ENCODE measurements around the gene AMBRA1.

AMBRA1 gene, protein sequence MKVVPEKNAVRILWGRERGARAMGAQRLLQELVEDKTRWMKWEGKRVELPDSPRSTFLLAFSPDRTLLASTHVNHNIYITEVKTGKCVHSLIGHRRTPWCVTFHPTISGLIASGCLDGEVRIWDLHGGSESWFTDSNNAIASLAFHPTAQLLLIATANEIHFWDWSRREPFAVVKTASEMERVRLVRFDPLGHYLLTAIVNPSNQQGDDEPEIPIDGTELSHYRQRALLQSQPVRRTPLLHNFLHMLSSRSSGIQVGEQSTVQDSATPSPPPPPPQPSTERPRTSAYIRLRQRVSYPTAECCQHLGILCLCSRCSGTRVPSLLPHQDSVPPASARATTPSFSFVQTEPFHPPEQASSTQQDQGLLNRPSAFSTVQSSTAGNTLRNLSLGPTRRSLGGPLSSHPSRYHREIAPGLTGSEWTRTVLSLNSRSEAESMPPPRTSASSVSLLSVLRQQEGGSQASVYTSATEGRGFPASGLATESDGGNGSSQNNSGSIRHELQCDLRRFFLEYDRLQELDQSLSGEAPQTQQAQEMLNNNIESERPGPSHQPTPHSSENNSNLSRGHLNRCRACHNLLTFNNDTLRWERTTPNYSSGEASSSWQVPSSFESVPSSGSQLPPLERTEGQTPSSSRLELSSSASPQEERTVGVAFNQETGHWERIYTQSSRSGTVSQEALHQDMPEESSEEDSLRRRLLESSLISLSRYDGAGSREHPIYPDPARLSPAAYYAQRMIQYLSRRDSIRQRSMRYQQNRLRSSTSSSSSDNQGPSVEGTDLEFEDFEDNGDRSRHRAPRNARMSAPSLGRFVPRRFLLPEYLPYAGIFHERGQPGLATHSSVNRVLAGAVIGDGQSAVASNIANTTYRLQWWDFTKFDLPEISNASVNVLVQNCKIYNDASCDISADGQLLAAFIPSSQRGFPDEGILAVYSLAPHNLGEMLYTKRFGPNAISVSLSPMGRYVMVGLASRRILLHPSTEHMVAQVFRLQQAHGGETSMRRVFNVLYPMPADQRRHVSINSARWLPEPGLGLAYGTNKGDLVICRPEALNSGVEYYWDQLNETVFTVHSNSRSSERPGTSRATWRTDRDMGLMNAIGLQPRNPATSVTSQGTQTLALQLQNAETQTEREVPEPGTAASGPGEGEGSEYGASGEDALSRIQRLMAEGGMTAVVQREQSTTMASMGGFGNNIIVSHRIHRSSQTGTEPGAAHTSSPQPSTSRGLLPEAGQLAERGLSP (N-terminal part only)

DNA sequence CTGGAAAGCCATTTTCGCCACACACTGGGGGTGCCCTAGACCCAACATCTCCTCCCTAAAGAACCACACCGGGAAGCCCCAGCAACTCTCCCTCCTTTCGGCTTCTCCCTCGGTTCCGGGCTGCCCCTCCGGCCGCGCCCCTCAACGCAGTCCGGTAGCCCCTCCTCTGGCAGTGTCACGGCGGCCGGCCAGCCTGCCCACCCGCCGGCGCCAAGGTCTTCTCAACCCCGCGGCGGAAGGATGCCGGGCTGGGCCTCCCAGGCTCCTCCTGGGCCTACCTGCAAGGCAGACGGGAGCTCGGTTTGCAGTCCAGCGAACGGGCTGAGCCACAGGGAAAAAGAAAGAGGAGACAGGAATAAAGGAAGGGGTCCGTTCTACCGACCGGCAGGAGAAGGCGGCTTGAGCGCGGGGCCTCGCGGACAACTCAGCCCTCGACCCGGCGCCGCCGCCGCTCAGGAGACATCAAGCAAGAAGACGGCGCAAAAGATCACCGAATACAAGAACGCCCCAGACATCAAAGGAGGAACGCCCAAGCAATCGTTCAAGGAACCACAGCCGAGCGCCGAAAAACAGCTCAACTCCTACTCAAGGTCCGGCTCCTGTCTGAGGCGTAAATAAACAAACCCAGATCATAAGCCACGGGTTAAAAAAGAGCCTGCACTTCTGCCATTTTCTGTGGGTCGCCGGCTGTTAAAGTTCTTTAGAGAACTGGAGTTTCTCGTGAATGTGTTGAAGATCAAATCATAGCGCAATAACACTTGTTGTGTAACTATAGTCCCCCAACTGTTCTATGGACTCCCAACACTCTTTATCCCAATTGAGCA lies at the start of gene AMBRA1:
AMBRA1 (minus strand) TSS at position 474 of the 824 bp plus-strand sequence. CDS start 45,643 bp downstream, outside the sequence.
- no peaks in the 10 kb centered on the region for H3K27me3 Mint-ChIP-seq
- H3K4me3 Mint-ChIP-seq = peak within 1 kb of the TSS; percentile 96
- H3K36me3 Mint-ChIP-seq = no peaks in the 10 kb centered on the region
- H3K27ac Mint-ChIP-seq = peak within 1 kb of the TSS; percentile 91
- H3K4me1 Mint-ChIP-seq = peaks cover 45% of the 10 kb centered on the region
- no peaks in the 10 kb centered on the region for H3K9me3 Mint-ChIP-seq

DNA sequence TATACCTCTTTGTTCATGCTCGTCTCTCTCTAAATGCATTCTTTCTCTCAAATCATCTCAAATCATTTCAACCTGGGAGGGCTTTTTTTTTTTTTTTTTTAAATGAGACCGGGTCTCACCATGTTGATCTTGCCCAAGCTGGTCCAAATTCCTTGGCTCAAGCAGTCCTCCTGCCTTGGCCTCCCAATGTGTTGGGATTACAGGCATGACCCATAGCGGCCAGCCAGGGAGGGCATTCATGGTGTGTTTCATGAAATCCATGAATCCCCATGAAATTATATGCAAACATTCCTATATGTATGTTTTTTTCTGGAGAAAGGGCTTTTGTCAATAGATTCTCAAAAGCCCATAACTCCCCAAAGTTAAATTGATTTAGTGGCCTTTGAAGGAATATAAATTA lies 49.7 kb upstream of the AMBRA1 start:
- peak overlapping the region; percentile 70 for H3K27ac Mint-ChIP-seq
- peaks cover 18% of the 10 kb centered on the region for H3K4me1 Mint-ChIP-seq
- H3K4me3 Mint-ChIP-seq = no peak overlapping the region
- H3K36me3 Mint-ChIP-seq = peaks cover 17% of the 10 kb centered on the region
- H3K9me3 Mint-ChIP-seq = peaks cover 4% of the 10 kb centered on the region
- H3K27me3 Mint-ChIP-seq = no peaks in the 10 kb centered on the region

DNA sequence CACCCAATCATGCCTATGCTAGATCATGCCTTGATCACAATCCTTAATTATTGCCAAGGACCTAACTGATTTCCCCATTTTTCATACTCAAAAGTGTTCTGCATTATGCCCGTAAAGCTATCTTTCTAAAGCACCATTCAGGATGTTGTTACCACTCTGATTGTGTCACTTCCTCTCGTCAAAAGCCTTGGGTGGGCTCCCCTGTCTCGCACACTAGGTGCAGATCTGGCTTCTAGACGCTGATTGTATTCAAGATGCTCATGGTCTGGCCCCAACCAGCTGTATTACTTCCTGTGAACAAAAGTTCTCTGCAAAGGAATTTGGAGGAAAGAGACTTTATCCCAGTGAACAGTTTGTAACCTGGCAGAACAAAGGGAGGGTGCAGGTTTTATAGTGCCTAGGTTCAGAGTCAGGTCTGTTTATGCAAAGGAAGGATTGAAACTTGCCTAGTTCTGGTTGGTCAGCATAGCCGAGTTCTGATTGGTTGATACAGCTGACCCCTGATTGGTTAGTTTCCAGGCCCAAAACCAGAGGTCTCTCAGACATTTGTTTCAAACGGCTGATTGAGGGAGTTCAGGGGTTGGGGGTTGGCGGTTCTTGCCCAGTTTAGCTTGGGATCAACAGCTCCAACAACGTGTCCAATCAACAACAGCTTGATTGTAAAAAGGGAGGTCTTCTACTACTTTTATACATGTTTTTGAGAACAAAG lies 49.0 kb upstream of the AMBRA1 start:
- peaks cover 19% of the 10 kb centered on the region for H3K36me3 Mint-ChIP-seq
- peaks cover 4% of the 10 kb centered on the region for H3K9me3 Mint-ChIP-seq
- peaks cover 21% of the 10 kb centered on the region for H3K4me1 Mint-ChIP-seq
- no peaks in the 10 kb centered on the region for H3K27me3 Mint-ChIP-seq
- H3K27ac Mint-ChIP-seq = no peak overlapping the region
- H3K4me3 Mint-ChIP-seq = no peak overlapping the region

DNA sequence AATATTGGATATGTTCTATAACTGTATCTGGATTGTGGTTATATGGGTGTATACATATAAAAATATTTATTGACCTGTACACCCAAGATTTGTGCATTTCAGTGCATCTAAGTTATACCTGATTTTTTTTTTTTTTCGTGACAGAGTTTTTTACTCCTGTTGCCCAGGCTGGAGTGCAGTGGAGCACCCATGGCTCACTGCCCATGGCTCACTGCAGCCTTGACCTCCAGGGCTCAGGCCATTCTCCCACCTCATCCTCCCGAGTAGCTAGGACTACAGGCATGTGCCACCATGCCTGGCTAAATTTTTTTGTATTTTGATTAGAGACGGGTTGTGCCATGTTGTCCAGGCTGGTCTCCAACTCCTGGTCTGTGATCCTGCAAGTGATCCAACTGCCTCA lies 47.8 kb upstream of the AMBRA1 start:
- Mint-ChIP-seq H3K4me3 (no peak overlapping the region), H3K27ac (no peak overlapping the region), H3K27me3 (no peaks in the 10 kb centered on the region), H3K4me1 (peaks cover 21% of the 10 kb centered on the region), H3K36me3 (peaks cover 19% of the 10 kb centered on the region), H3K9me3 (peaks cover 4% of the 10 kb centered on the region)

DNA sequence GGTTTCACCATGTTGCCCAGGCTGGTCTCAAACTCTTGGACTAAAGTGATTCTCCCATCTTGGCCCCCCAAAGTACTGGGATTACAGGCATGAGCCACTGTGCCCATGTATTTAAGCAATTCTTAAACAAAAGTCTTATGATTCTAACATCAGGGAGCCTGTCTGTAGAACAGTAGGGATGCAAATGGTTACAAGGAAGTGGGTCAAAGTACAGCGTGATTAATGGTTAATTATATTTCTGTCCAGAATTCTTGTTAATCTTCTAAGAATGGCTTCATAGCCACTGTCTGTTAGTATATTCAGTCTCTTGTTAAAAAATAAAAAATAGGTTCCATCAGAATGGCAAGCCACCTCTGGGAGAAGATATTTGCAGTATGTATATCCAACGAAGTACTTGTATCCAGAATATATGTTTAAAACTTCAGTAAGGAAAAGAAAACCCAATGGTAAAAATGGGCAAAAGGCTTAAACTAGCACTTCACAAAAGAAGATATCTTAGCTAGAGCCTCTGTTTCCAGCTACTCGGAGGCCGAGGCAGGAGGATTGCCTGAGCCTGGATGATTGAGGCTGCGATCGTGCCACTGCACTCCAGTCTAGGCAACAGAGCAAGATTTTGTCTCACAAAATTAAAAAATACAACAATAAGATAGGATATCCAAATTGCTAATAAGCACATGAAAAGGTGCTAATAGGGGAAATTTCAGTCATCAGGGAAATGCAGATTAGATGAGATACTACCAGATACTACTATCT lies 46.4 kb upstream of the AMBRA1 start:
- H3K4me3 Mint-ChIP-seq = no peak overlapping the region
- peaks cover 21% of the 10 kb centered on the region for H3K4me1 Mint-ChIP-seq
- H3K27me3 Mint-ChIP-seq = no peaks in the 10 kb centered on the region
- H3K9me3 Mint-ChIP-seq = peaks cover 4% of the 10 kb centered on the region
- no peak overlapping the region for H3K27ac Mint-ChIP-seq
- H3K36me3 Mint-ChIP-seq = peaks cover 13% of the 10 kb centered on the region

DNA sequence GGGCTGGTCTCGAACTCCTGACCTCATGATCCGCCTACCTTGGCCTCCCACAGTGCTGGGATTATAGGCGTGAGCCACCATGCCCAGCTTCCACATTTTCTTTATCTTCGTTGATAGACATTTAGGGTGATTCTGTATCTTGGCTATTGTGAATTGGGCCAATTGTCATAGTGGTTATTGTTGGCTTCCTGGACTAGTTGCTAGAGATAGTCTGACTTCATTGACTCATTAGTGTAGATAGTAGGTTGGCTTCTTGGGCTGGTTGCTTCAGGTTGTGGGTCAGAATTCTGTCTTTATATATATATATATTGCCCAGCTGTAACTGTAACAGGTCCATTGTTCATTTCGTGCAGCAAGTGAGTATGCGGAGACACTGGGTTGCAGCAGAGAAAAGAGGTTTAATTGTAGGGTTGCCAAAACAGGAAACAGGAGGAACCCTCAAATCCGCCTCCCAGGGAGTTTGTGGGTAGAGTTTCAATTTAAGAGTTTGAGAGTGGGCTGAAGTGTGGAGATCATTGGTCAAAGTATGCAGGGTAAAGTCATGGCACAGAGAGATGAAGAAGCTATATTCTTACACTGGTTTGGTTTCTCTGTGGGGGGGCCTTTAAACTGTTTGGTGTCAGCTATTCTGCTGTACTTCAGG lies 45.5 kb upstream of the AMBRA1 start:
- peaks cover 21% of the 10 kb centered on the region for H3K4me1 Mint-ChIP-seq
- H3K27me3 Mint-ChIP-seq = no peaks in the 10 kb centered on the region
- peaks cover 12% of the 10 kb centered on the region for H3K36me3 Mint-ChIP-seq
- no peak overlapping the region for H3K4me3 Mint-ChIP-seq
- peaks cover 4% of the 10 kb centered on the region for H3K9me3 Mint-ChIP-seq
- no peak overlapping the region for H3K27ac Mint-ChIP-seq

DNA sequence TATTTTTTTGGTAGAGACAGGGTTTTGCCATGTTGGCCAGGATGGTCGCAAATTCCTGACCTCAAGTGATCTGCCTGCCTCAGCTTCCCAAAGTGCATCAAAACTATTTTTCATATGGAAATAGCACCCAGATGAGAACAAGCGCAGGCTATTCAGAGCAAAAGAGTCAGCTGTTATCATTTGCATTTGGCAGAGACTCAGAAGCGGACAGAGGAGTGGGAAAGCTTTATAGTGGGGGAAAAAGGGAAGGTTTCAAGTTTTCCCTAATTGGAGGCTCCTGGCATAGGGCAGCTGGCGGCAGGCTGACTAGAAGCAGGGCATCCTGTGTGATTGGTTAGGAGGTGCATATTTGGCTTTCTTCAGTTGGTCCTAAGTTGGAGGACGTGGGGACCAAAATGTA lies 43.7 kb upstream of the AMBRA1 start:
- Mint-ChIP-seq H3K4me3 (no peak overlapping the region), H3K4me1 (peaks cover 14% of the 10 kb centered on the region), H3K27ac (no peak overlapping the region), H3K36me3 (peaks cover 14% of the 10 kb centered on the region), H3K9me3 (peaks cover 4% of the 10 kb centered on the region), H3K27me3 (no peaks in the 10 kb centered on the region)

DNA sequence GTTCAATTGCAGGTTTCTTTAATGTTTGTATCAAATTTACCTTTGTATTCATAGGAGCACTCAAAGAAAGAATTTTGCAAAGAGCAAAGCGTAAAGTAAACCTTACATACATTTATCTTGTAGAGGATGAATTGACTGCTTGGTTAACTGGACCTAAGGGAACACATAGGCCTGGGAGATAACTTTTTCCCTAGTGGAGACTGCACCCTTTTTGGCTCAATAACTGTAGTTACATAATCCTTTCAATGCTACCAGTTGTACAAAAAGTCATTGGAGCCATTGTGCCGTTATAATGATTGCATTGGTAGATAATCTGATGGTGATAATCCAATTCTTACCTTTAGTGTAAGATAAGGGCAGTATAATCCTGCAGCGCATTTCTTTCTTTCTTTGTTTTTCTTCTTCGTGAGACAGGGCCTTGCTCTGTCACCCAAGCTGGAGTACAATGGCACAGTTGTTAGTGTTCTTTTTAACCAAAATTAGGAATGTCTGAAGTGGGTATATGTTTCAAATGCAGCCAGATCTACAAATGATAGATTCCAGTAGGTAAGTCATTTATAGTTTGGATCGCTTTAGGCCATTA lies 41.8 kb upstream of the AMBRA1 start:
- Mint-ChIP-seq H3K27me3 (no peaks in the 10 kb centered on the region), H3K36me3 (peaks cover 15% of the 10 kb centered on the region), H3K27ac (no peak overlapping the region), H3K9me3 (peaks cover 4% of the 10 kb centered on the region), H3K4me3 (no peak overlapping the region), H3K4me1 (peaks cover 15% of the 10 kb centered on the region)

DNA sequence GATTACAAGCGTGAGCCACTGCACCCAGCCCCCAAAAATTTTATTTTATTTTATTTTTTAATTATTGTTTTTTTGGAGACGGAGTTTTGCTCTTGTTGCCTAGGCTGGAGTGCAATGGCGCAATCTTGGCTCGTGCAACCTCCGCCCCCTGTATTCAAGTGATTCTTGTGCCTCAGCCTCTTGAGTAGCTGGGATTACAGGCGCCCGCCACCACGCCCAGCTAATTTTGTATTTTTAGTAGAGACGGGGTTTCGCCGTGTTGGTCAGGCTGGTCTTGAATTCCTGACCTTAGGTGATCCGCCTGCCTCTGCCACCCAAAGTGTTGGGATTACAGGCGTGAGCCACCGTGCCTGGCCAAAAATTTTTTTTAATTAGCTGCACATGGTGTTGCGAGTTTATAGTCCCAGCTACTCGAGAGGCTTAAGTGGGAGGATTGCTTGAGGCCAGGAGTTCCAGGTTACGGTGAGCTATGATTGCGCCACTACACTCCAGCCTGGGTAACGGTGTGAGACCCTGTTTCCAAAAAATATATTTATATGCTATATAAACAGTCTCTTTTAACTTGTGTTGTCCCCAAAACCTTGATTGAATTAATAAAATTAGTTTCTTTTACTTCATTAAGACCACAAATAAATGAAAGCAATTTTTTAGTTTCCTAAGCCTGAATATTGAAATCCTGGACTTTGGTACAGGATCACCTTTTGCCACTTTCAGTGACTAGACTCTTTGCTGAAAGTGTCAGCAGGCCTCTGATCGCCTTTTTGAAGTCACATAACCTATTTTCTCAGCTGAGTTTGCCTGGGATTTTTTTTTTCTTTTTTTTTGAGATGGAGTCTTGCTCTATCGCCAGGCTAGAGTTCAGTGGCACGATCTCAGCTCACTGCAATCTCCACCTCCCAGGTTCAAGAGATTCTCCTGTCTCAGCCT lies 39.7 kb upstream of the AMBRA1 start:
- Mint-ChIP-seq H3K4me3 (no peak overlapping the region), H3K27me3 (no peaks in the 10 kb centered on the region), H3K4me1 (peaks cover 13% of the 10 kb centered on the region), H3K9me3 (no peaks in the 10 kb centered on the region), H3K27ac (no peak overlapping the region), H3K36me3 (peaks cover 10% of the 10 kb centered on the region)

DNA sequence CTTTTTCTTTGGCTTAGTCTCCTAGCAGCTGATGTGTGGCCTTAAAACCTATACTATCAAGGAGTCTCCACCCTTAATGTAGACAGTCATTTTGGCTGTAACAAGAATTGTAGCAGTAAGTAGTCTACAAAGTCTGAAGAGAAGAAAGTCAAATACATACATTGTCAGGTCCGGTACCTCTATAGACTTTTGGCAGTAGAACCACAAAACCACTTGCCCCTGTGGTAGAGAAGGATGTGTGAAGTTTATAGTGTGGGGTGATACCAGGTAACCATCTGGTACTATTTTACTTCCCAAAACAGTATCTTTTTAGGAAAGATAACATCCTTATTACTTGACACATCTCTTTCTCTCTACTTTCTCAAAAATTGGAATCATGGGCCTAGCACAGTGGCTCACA lies 38.7 kb upstream of the AMBRA1 start:
- H3K27ac Mint-ChIP-seq = no peak overlapping the region

DNA sequence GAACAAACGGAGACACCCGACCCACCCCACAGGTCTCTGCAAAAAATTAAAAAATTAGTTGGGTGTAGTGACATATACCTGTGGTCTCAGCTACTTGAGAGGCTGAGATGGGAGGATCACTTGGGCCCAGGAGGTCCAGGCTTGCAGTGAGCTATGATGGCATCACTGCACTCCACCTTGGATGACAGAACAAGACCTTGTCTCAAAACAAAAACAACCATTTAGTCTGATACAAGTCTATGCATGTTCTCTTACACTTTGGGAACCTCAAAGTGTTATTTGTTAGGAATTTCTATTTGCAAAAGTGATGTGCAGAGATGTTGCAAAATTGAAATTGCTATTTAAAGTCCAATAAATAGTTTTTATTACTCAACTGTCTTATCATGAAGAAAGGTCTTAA lies 37.9 kb upstream of the AMBRA1 start:
- H3K27me3 Mint-ChIP-seq = no peaks in the 10 kb centered on the region
- peaks cover 8% of the 10 kb centered on the region for H3K36me3 Mint-ChIP-seq
- no peaks in the 10 kb centered on the region for H3K9me3 Mint-ChIP-seq
- H3K4me3 Mint-ChIP-seq = no peak overlapping the region
- H3K4me1 Mint-ChIP-seq = peaks cover 12% of the 10 kb centered on the region
- no peak overlapping the region for H3K27ac Mint-ChIP-seq

More for the DNA sequence above, 38.7 kb upstream of the AMBRA1 start:
- Mint-ChIP-seq H3K36me3 (peaks cover 8% of the 10 kb centered on the region), H3K4me3 (no peak overlapping the region), H3K9me3 (no peaks in the 10 kb centered on the region), H3K27me3 (no peaks in the 10 kb centered on the region), H3K4me1 (peaks cover 10% of the 10 kb centered on the region)

DNA sequence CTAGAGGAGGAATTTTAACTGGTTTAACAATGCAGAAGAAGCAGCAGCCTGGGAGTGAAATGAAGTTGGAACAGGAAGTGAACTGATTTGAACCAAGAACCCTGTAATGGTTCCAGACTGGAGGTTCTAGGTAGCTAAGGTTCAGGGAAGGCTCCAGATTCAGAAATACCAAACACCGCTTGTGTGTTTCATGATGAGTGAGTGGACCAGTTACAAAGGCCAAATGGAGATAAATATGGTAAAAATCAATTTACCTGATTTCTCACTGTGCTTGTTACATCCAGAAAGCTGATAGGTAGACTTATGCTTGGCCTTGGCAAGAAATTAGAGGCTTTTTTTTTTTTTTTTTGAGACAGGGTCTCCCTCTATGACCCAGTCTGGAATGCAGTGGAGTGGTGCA lies 36.4 kb upstream of the AMBRA1 start:
- H3K36me3 Mint-ChIP-seq = peaks cover 11% of the 10 kb centered on the region
- H3K9me3 Mint-ChIP-seq = no peaks in the 10 kb centered on the region
- H3K27me3 Mint-ChIP-seq = no peaks in the 10 kb centered on the region
- no peak overlapping the region for H3K27ac Mint-ChIP-seq
- H3K4me3 Mint-ChIP-seq = no peak overlapping the region
- peaks cover 18% of the 10 kb centered on the region for H3K4me1 Mint-ChIP-seq

Data from activated naive CD4-positive, alpha-beta T cell treated with anti-CD3 and anti-CD28 coated beads, Interleukin-2, amount 50 U/mL, for 24 hours (primary cell).